Esophagus muscularis mucosa (tissue), 4 donors: ENCODE results near the gene GLG1. TPM values are rescaled to one million over a fixed set of nuclear protein-coding genes. Genes with fewer than 3 reads are reported as not detected.

Experiments used
- DNase-seq: peaks from one replicate; pipeline ENCODE4 v3.0.0-alpha.2; 2017; ENCODE audit errors: extremely low spot score
- H3K27ac ChIP-seq, 4 donors: fragments of 200-600 bp; sonication (generic); replicated peaks in 1 of 4; 1 replicate in 3 of 4; 2 replicates in 1 of 4; pipeline ENCODE4 v1.5.1; 2016 to 2019; ENCODE audit warnings: mild to moderate bottlenecking in 1 of 4
- H3K27me3 ChIP-seq, 4 donors: fragments of 200-600 bp; sonication (generic); one replicate each; pipeline versions ENCODE4 v1.5.1 to v1.6.0; 2016 to 2019
- H3K36me3 ChIP-seq, 4 donors: fragments of 200-600 bp; sonication (generic); one replicate each; pipeline ENCODE4 v1.5.1; 2016 to 2019
- H3K4me1 ChIP-seq, 4 donors: fragments of 200-600 bp; sonication (generic); one replicate each; pipeline ENCODE4 v1.5.1; 2016 to 2019
- H3K4me3 ChIP-seq, 4 donors: fragments of 200-600 bp; sonication (generic); 1 replicate in 2 of 4; 2 replicates in 2 of 4; pipeline ENCODE4 v1.5.1; 2016 to 2019; ENCODE audit warnings: mild to moderate bottlenecking in 4 of 4, moderate library complexity in 1 of 4
- H3K9me3 ChIP-seq, 4 donors: fragments of 200-600 bp; sonication (generic); 1 replicate in 3 of 4; 2 replicates in 1 of 4; pipeline ENCODE4 v1.5.1; 2016 to 2019
- EP300 ChIP-seq: sonication (generic); formaldehyde crosslinking; IDR thresholded peaks from one replicate; pipeline ENCODE4 v1.6.1; 2017; ENCODE audit warnings: antibody characterized with exemption
- POLR2A ChIP-seq: fragments of 450-650 bp; IDR thresholded peaks from one replicate; pipeline ENCODE4 v1.6.1; 2017; ENCODE audit warnings: antibody characterized with exemption, moderate library complexity, mild to moderate bottlenecking, low read depth
- POLR2AphosphoS5 ChIP-seq, 2 donors: sonication (generic); formaldehyde crosslinking; IDR thresholded peaks; one replicate each; pipeline ENCODE4 v1.6.1; 2017; ENCODE audit warnings: antibody characterized with exemption in 2 of 2
- WGBS: methylation state at CpG from one replicate; pipeline ENCODE4 v1.1.5; 2018; 5-methylcytosine and 5-hydroxymethylcytosine counted together
- intact Hi-C: fragments of 100-400 bp; cut with DNase I; formaldehyde crosslinking; loops from one replicate; pipeline ENCODE4 v1.15.1; 2023
- total RNA-seq, 4 donors: library from RNA; depleted of rRNA; stranded (reverse); fragments of >200 nt; gene quantifications; one replicate each; pipeline versions ENCODE4 v1.1.0 to v1.2.1, GENCODE V29; 2016
- TF ChIP-seq, protein P1 (sequence below), 3 experiments: fragments of 200-600 bp in 2 of 3; fragments of 450-650 bp in 1 of 3; sonication (generic) in 2 of 3; IDR thresholded peaks; one replicate each; pipeline ENCODE4 v1.5.1; 2017 to 2019; ENCODE audit warnings: antibody characterized with exemption in 3 of 3, mild to moderate bottlenecking in 2 of 3, moderate library complexity in 1 of 3

GLG1 gene
- total RNA-seq, 4 donors from 2014 or later, result 92.8 to 128 (median 121) TPM

DNA sequence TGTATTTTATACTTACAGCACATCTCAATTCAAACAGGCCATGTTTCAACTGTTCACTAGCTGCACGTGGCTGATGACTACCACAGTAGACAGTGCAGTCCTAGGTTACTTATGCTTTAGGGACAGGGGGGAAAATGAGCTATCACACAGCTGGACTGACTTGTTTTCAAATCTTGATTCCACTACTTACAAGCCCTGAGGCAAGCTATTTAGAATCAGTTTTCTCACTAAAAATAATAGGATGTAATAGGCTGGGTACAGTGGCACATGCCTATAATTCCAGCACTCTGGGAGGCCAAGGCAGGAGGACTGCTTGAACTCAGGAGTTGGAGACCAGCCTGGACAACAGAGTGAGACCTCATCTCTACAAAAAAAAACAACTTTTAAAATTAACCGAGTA, 10.3 kb downstream of the GLG1 start:
- intact Hi-C loops, result no loop called here
- H3K4me1 ChIP-seq, result peaks cover 12 to 43% (median 31%) of the 10 kb centered on the region in 4 donors
- no peak overlapping the region for H3K27ac ChIP-seq
- no peak overlapping the region for H3K4me3 ChIP-seq
- no peak for TF ChIP-seq POLR2AphosphoS5 (IDR thresholded peaks at IDR 0.05)
- no peaks in the 10 kb centered on the region for H3K27me3 ChIP-seq
- 81% methylated on average over 2 of the region's 2 CpGs for WGBS
- H3K9me3 ChIP-seq, result no peaks in the 10 kb centered on the region
- no peak for DNase-seq
- H3K36me3 ChIP-seq, result peaks cover 0 to 20% (median 2%) of the 10 kb centered on the region in 4 donors

DNA sequence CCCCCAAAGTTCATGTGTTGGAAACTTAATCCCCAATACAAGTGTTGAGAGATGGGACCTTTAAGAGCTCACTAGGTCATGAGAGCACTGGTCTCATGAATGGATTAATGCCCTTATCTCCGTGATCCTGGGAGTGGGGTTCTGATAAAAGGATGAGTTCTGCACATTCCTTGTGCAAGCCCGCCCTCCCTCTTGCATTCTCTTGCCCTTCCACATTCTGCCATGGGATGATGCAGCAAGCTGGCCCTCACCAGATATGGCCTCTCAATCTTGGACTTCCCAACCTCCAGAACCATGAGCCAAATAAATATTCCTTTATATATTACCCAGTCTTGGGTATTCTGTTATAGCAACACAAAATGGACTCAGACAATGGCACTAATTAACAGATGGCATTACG, 14.1 kb downstream of the GLG1 start:
- intact Hi-C loops, result no loop called here
- 97% methylated on average over 3 of the region's 3 CpGs for WGBS

DNA sequence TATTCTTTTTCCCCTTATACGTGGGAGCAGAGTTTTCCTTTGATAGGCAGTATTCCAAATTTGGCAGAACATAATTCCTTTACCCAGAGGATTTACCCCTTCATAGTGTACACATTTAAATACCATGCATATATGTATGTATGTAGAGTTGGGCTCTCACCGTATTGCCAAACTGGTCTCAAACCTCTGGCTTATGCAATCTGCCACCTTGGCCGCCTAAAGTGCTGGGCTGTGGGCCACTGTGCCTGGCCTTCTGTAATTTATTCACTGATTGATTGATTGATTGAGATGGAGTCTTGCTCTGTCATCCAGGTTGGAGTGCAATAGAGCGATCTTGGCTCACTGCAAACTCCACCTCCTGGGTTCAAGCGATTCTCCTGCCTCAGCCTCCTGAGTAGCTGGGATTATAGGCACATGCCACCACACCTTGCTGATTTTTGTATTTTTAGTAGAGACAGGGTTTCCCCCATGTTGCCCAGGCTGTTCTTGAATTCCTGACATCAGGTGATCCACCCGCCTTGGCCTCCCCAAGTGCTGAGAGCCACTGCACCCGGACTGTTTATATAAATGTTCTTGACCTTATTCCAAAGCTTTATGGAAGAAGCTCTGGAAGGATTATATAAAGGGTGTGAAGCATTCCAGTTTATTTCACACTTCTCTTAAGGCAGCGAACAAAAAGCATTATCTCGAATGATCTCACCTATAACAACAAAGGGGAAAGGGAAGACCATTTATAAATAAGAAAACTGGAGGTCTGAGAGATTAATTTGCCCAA, 14.9 kb downstream of the GLG1 start:
- Histone ChIP-seq H3K4me1 (peaks cover 7 to 38% (median 25%) of the 10 kb centered on the region in 4 donors), H3K36me3 (peaks cover 0 to 10% (median 3%) of the 10 kb centered on the region in 4 donors), H3K27ac (no peak overlapping the region), H3K4me3 (no peak overlapping the region), H3K9me3 (no peaks in the 10 kb centered on the region), H3K27me3 (no peaks in the 10 kb centered on the region)
- WGBS, result 63% methylated on average over 9 of the region's 9 CpGs
- DNase-seq, result no peak
- intact Hi-C loops, result no loop called here
- no peak for TF ChIP-seq EP300
- TF ChIP-seq POLR2AphosphoS5 (IDR thresholded peaks at IDR 0.05), result no peak
- TF ChIP-seq, protein P1, sequence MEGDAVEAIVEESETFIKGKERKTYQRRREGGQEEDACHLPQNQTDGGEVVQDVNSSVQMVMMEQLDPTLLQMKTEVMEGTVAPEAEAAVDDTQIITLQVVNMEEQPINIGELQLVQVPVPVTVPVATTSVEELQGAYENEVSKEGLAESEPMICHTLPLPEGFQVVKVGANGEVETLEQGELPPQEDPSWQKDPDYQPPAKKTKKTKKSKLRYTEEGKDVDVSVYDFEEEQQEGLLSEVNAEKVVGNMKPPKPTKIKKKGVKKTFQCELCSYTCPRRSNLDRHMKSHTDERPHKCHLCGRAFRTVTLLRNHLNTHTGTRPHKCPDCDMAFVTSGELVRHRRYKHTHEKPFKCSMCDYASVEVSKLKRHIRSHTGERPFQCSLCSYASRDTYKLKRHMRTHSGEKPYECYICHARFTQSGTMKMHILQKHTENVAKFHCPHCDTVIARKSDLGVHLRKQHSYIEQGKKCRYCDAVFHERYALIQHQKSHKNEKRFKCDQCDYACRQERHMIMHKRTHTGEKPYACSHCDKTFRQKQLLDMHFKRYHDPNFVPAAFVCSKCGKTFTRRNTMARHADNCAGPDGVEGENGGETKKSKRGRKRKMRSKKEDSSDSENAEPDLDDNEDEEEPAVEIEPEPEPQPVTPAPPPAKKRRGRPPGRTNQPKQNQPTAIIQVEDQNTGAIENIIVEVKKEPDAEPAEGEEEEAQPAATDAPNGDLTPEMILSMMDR (IDR thresholded peaks at IDR 0.05), result no peak
- no peak for TF ChIP-seq POLR2A

More for the DNA sequence above, 14.1 kb downstream of the GLG1 start:
- Histone ChIP-seq H3K27ac (no peak overlapping the region), H3K9me3 (no peaks in the 10 kb centered on the region), H3K4me1 (peaks cover 7 to 38% (median 24%) of the 10 kb centered on the region in 4 donors), H3K36me3 (peaks cover 0 to 15% (median 3%) of the 10 kb centered on the region in 4 donors), H3K4me3 (no peak overlapping the region), H3K27me3 (no peaks in the 10 kb centered on the region)
- DNase-seq, result no peak
- no peak for TF ChIP-seq POLR2AphosphoS5 (IDR thresholded peaks at IDR 0.05)
- TF ChIP-seq, protein P1 (IDR thresholded peaks at IDR 0.05), result no peak
- TF ChIP-seq EP300, result no peak
- TF ChIP-seq POLR2A, result no peak

DNA sequence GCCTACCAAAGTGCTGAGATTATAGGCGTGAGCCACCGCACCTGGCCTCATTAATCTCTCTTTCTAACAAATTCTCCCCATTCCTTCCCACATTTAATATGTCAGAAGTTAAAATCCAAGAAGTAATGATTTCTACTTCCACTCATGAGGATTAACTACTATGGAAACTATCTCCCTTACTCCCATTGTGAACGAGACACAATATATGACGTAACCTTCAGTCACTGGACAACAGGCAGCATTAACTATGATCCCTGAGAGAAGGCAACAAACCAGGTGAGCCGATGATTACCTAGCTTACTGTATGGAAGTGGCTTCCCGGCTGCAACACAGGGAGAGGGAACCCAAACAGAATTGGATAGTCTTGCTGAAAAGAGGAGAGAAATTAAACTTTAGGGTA, 20.0 kb downstream of the GLG1 start:
- no peak overlapping the region for H3K27ac ChIP-seq
- H3K4me3 ChIP-seq, result no peak overlapping the region
- no peaks in the 10 kb centered on the region for H3K27me3 ChIP-seq
- TF ChIP-seq POLR2AphosphoS5 (IDR thresholded peaks at IDR 0.05), result no peak
- peaks cover 5 to 30% (median 24%) of the 10 kb centered on the region in 4 donors for H3K4me1 ChIP-seq
- no peak for DNase-seq
- 81% methylated on average over 6 of the region's 6 CpGs for WGBS
- H3K9me3 ChIP-seq, result no peaks in the 10 kb centered on the region
- intact Hi-C loops, result no loop called here
- peaks cover 0 to 3% (median 0%) of the 10 kb centered on the region in 4 donors for H3K36me3 ChIP-seq

DNA sequence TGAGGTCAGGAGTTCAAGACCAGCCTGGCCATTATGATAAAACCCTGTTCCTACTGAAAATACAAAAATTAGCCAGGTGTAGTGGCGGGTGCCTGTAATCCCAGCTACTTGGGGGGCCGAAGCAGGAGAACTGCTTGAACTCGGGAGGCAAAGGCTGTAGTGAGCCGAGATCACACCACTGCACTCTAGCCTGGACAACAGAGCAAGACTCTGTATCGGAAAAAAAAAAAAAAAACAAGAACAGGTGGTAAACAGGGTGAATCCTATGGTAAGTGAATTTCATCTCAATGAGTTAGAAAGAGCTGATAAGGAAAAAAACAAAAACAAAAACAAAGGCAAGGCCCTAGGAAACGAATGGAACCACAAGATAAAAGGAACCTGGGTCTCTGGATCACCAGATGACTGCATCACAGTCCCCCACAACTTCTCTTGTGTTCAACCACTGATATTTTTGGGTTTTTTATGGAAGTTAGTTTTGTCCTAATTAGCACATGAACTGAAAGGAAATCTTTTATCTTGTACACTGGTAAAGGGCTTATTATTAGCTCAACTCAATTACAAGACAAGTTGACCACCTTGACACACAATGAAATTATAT, 21.0 kb downstream of the GLG1 start:
- Histone ChIP-seq H3K27me3 (no peaks in the 10 kb centered on the region), H3K36me3 (peaks cover 0 to 3% (median 0%) of the 10 kb centered on the region in 4 donors), H3K9me3 (no peaks in the 10 kb centered on the region), H3K27ac (no peak overlapping the region), H3K4me1 (peaks cover 7 to 35% (median 26%) of the 10 kb centered on the region in 4 donors), H3K4me3 (no peak overlapping the region)
- TF ChIP-seq POLR2AphosphoS5 (IDR thresholded peaks at IDR 0.05) (no peak), EP300 (no peak), POLR2A (no peak)
- TF ChIP-seq, protein P1 (IDR thresholded peaks at IDR 0.05), result no peak
- WGBS, result 87% methylated on average over 6 of the region's 6 CpGs
- intact Hi-C loops, result no loop called here
- no peak for DNase-seq
